Activated naive CD4-positive, alpha-beta T cell treated with anti-CD3 and anti-CD28 coated beads, Interleukin-2, amount 50 U/mL, for 16 hours (primary cell): ENCODE results near the gene PIK3R5.
"Not testable (repeated sequence)": the region's sequence is repeated elsewhere in the genome, so short reads cannot be mapped to it uniquely, and the experiment has no call there.

ENCODE experiments used
- DNase-seq: peaks from one replicate; pipeline ENCODE4 v3.0.0-alpha.2; 2020

Gene PIK3R5, protein sequence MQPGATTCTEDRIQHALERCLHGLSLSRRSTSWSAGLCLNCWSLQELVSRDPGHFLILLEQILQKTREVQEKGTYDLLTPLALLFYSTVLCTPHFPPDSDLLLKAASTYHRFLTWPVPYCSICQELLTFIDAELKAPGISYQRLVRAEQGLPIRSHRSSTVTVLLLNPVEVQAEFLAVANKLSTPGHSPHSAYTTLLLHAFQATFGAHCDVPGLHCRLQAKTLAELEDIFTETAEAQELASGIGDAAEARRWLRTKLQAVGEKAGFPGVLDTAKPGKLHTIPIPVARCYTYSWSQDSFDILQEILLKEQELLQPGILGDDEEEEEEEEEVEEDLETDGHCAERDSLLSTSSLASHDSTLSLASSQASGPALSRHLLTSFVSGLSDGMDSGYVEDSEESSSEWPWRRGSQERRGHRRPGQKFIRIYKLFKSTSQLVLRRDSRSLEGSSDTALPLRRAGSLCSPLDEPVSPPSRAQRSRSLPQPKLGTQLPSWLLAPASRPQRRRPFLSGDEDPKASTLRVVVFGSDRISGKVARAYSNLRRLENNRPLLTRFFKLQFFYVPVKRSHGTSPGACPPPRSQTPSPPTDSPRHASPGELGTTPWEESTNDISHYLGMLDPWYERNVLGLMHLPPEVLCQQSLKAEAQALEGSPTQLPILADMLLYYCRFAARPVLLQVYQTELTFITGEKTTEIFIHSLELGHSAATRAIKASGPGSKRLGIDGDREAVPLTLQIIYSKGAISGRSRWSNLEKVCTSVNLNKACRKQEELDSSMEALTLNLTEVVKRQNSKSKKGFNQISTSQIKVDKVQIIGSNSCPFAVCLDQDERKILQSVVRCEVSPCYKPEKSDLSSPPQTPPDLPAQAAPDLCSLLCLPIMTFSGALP

DNA sequence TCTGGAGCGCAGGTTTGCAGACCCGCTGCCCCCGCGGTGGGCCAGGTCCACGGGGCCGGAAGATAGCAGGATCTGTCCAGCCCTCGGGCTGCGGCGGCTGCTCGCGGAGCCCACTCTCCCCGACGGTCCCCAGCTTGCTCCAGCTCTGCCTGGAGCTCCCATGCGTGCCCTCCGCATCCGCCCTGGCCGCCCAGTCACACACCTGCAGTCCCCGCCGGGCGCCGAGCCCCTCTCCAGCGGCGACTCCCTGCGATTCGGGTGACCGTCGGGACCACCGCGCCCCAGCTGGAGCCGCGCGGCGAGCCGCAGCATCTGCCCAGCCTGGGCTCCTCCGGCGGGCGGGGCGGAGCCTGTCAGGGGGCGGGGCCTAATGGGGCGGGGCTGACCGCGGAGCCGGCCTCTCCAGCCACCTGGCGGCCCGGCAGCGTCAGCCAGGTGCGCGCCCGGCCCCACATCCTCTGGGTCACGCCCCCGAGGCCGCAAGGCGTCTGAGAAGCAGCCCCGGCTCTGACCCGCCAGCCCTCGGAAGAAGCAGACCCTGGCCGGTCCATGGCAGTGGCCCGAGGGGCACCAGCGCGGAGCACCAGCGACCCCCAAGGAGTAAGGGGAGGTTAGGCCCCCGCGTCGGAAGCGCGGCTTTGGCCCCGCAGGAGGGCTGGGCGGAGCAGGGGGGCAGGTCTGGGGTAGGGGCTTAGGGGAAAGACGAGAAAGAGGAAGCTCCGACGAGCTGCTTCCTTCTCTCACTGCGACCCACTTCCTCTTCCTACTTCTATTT lies at the start of gene PIK3R5:
TSS of gene PIK3R5 (minus strand) at position 314 of the 775 bp plus-strand sequence. CDS start 54,213 bp downstream, outside the sequence.
- DNase-seq: peak; percentile 75

DNA sequence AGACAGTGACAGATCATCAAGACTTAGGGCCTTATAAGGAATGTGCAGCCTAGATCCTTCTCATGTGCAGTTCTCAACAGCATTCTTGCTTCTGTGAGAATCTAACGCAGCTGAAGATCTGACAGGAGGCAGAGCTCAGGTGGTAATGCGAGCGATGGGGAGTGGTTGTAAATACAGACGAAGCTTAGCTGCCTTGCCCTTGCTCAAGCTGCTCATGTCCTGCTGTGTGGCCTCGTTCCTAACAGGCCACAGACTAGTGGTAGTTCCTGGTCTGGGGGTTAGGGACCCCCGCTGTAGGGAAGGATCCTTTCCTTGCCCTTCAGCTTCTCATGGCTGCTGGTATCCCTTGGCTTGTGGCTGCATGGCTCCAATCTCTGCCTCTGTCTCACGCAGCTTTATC lies 45.5 kb upstream of the PIK3R5 start:
- DNase-seq: no peak

DNA sequence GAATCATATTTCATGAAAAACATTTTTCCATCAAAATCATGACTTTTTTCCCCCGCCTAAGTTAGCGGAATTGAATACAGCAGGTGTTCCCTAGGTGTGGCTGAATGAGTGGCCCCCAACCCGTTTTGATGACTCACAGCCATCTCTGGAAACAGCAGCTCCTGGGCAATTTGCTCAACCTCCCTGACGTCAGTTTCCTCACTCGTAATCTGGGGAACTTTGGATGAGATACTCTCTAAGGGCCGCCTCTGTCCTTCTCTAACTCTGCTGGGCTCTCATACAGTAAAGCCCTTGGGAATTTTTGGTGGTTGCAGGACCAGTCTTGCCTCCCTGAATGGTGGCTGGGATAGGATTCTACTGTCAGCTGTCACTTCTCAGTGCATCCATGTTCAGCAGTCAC lies 44.2 kb upstream of the PIK3R5 start:
- no peak for DNase-seq

DNA sequence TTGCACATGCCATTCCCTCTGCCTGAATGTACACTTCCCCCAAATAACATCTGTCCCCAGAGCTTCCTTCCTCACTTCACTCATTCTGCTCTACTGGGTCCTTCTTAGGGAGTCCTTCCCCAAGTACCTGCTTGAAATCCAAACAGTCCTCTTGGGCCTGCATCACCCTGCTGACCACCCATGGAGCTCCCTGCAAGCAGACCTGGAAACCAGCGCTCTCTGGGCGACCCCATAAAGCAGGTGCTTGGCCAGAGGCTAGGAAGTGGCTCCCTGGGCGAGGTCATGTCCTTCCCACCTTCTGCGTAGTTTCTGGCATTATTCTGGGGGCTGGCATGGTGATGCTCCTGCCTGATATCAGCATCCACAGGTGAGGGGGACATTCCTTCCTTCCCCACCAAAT lies 43.6 kb upstream of the PIK3R5 start:
- no peak for DNase-seq

DNA sequence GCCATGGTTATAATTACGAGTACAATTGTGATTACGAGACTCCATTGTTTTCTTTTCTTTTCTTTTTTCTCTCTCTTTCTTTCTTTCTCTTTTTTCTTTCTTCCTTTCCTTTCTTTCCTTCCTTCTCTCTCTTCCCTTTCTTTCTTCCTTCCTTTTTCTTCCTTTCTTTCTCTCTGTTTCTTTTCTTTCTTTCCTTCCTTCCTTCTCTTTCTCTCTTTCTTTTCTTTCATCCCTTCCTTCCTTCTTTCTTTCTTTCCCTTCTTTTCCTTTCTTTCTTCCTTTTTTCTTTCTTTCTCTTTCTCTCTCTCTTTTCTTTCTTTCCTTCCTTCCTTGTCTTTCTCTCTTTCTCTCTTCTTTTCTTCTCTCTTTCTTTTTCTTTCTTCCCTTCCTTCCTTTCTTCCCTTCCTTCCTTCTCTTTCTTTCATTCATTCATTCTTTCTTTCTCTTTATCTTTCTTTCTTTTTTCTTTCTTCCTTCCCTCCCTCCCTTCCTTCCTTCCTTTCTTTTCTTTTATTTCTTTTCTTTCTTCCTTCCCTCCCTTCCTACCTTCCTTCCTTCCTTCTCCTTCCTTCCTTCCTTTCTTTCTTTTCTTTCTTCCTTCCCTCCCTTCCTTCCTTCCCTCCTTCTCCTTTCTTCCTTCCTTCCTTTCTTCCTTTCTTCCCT lies 41.7 kb upstream of the PIK3R5 start:
- DNase-seq: no peak

DNA sequence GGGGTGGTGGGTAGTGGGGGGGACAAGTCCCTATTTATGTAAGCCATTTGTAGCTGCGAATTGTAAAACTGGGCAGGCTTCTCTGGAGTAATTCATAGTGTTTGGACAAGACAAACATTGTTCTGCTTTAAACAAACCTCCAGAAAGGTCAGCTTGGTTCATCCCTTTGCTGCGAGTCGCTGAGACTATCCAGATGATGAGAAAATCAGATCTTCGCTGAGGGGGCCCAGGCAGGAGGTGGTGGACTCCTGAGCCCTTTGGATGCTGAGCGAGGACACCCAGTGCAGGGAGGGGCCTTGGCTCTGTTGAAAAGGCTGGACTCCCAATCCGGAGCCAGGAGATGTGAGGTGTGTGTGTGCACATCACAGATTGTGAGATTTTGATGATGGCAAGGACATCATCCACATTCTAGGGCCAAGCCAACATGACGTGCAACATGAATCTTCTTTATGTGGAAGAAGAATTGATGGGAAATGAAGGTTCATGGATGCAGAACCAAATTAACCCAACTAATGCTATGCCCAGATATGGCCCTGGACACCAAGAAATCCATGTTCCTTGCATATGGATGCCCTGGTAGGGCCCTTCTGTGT lies 40.8 kb upstream of the PIK3R5 start:
- no peak for DNase-seq

DNA sequence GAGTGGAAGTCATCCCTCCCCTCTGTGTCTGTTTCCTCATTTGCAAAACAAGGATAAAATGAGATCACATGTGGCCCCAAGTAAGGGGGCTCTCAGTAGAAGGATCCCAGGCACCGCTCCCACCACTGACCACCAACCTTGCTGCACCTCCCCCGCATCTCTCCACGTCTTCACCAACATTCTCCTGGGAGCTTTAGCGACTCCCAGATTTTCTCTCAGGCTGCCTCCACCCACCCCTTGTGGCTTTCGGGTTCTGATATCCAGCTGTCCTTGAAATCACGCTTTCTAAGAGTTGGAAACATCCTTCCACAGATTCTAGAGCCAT lies 39.4 kb upstream of the PIK3R5 start:
- no peak for DNase-seq

DNA sequence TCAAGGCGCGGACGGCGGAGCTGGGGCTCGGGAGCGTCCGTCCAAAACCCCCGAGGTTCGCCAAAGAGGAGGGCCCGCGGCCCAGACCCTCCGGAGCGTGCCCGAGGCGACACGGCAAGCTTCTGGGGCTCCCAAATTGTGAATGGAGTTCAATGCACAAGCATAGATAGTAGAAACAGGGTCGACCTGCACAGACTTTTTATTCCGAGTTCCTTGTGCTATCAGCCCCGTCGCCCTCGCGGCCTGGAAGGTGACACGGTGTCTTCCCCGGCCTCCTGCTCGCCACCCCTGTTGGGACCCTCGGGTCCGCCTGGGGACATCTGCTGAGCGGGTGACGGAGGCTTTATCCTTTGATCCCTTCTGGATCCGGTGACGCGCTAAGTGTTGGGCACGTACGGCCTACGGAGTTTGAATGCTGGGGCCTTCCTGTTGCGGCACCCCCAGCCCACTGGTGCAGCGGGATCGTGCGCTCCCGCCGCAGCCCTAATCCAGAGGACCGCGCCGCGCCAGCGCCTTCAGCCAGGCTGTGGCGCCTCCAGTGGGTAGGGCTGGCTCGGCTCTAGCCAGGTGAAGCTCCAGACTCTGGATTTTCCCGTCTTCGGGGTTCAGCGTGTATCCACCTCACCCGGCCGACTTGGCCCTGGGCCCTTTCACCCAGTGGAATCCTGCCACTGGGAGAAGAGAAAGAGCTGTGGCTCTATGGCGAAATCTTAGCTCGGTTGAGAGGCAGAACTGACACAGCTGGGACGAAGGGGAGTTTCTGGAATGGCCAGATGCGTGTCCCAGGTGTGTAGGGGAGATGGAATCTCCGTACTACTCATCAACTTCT lies 38.8 kb upstream of the PIK3R5 start:
- no peak for DNase-seq

DNA sequence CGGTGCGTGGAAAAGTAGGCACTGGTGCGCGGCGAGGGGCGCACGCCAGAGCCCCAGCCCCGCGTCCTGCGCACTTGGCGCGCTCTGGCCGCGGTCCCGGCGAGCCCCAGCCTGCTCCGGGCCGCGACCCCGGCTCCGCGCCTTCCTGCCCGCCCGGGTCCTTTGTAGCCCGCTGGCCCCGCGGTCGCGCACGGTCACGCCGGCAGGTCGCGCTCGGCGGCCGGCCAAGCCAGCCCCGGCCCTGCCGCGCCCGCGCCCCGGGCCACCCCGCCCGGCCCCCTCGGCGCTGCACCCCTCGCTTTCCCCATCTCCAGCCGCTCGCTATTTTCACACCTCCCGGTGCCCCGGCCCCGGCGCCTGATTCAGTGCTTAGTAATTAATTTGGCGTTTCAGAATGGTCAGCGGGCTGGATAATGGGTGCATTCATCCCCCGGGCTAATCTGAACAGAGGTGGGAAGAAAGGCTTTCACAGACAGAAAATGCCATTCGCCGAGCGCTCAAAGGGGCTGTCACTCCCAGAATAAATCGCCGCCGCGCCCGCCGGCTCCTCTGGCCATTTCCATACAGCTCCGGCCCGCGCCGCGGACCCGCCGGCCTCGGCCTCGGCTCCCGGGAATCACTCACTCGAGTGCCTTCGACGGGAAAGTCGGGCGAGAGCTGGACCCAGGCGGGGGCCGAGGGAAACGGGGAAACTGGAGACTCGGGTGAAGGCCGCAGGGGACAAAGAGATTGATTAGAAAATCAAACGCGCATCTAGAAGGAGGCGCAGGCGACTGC lies 38.0 kb upstream of the PIK3R5 start:
- no peak for DNase-seq

DNA sequence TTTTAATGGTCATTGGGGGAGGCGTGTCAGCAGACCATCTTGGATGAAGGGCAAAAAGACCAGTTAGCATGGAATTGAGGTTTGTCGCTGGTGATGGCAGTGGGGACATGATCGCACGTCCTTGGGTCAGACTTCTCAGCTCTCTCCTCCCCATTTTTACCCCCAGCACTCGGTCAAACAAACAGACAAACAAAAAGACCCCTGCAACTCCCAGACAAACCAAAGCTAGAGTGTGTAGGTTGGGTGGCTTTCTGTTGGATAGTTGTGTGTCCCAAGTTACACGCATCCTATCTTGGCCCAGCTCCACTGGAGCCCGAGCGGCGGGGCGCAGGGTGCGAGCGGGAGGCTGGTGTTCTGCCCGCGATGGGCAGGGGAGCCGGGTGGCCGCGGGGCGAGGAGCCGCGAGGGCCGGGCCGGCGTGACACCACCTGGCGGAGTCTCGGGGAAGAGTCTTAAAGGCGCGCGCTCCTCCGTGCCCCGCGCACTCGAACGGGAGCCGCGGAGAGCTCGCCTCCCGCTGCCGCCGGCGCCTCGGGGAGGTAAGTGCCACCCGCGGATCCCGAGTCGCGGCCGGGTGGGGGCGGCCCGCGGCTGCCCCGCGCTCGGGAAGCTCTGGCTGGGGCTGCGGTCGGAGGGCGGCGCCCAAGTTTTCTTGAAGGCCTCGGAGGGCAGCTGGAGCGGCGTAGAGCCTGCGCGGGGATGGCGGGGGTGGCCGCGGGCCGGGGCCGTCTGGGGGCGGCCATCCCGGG lies 37.3 kb upstream of the PIK3R5 start:
- peak; percentile 41 for DNase-seq

DNA sequence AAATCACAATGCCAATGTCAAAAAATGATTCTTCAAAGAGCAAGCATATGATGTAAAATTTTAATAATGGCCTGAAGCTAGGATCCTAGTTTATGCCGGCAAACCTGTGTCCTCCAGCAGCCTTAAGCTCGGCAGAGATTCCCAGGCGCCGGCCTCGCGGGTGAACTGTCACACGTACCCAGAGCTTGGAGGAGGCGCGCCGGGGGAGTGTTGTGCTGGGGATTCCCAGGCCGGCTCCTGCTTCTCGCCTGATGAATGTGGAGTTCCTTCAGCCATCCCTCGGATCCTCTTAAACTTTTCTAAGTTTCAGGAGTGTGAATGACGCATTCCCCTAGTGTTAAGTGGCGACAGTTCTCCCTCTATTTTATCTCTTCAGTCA lies 36.7 kb upstream of the PIK3R5 start:
- no peak for DNase-seq

DNA sequence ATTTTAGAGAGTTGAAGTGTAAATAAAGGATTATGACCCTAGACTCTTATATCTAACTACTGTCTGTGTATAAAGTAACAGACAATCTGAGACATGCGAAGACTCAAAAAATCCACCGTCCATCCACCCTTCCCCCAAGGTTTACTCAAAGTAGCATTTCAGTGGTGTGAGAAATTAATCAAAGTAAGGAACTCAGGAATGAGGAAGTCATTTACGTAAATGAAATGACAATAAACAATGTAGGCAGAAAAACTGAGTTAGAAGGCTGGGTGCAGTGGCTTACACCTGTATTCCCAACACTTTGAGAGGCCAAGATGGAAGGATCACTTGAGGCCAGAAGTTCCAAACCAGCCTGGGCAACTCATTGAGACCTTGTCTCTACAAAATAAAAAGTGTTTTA lies 36.1 kb upstream of the PIK3R5 start:
- DNase-seq: no peak

DNA sequence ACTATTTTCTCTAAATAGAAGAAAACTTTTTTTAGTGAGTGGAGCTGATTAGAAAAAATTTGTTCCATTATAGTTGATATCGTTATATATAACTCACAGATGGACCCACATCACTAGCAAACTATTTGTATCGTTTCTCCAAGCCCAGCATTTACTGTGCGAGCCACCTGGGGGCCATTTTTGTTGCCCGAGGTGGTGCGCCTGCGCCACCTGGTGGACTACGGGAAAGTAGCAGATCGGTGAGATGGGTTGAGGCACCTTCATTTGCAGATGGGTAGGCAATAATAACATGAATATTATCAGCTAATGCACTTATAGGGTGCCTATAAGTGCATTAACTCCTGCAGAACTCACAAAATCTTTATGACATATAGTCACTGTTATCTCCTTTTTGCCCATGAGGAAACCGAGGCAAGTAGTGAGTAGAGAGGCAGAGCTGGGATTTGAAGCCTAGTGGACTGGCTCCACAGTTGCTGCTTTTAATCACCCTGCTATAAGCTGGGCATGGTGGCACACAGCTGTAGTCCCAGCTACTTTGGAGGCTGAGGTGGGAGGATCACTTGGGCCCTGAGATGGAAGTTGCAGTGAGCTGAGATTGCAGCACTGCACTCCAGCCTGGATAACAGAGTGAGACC lies 32.6 kb upstream of the PIK3R5 start:
- peak; percentile 80 for DNase-seq

DNA sequence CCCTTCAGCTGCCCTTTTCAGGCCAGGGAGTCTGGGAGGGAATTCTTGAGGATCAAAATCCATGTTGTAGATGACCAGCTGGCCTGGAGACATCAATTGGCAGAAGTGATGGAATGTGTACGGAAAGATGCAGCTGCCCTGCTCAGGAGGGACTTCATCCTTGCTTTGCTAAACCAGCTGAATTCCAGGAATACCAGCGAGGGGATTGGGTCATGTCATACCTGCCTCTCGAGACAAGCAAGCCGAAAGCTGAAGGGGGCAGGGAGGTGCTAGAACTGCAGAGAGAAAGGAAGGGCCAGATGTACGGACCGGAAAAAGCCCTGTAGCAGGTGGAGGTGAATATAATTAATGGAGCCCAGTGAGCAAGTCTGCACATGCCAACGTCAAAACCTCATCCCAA lies 30.2 kb upstream of the PIK3R5 start:
- DNase-seq: no peak

DNA sequence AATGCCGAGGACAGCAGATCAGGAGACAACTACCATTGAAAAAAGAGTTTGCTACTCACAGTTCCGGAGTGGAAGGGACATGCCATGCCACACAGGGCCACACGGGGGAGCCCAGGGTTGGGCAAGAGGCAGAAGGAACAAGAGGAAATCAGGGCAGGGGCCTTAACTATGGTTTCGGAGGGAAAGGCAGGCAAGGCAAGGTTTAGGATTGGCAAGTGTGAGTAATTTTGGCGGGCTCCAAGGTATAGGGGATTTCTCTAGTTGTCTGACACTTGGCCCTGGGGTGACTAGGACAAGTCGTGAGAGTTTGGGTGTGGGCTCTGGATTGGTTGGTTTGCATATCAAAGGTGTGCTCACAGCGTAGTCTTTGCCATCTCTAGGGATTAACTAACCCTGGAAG lies 28.8 kb upstream of the PIK3R5 start:
- DNase-seq: peak; percentile 73

DNA sequence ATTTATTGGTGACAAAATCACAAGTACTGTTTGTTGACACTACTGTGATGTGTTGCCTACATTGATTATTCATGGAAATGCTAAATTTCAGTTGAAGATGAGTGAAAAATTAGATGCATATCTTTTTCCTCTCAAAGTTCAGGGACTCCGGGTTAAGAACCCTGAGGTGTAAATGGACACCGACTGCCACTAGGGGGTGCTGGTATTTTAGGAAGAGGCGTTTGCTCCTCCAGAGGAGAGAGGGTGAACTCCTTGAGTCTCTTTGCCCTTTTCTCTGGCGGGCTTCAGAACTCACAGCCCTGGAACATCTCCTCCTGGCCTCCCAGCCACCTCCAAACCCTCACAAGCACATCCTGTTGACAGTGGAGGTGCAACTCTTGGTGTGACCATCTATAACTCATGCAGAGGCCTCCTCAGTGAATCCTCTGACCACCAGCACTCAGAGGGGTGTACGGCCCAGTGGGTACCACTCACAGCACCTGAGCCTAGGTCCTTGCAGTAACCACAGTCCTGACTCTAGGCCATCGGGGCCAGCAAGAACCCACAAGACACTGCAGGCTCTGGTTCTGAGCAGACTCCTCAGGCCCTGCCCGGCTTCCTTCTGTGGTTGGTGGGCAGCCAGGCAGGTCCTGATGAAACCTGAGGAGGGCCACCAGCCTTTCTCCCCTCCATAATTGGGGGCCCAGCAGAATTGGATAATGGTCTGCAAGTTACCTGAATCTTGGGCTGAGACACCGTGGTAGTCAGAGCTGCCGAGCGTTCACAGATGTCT lies 26.2 kb upstream of the PIK3R5 start:
- peak; percentile 70 for DNase-seq

DNA sequence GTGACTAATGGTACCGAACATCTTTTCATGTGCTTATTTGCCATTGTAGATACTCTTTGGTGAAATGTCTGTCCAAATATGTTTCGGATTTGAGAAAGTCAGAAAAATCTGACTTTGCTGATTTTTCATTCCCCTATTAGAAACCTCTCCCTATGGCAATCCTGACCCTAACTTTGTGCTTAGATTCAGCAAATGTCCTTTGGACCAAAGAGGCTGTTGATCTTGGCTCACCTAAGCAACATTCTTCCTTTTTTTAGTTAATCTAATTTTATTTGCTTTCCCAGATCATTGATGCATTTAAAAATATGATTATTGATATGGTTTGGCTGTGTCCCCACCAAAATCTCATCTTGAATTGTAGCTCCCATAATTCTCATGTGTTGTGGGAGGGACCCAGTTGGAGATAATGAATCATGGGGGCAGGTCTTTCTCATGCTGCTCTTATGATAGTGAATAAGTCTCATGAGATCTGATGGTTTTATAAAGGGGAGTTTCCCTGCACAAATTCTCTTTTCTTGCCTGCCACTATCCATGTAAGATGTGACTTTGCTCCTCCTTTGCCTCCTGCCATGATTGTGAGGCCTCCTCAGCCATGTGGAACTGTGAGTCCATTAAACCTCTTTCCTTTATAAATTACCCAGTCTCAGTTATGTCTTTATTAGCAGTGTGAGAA lies 22.9 kb upstream of the PIK3R5 start:
- DNase-seq: not testable (repeated sequence)

DNA sequence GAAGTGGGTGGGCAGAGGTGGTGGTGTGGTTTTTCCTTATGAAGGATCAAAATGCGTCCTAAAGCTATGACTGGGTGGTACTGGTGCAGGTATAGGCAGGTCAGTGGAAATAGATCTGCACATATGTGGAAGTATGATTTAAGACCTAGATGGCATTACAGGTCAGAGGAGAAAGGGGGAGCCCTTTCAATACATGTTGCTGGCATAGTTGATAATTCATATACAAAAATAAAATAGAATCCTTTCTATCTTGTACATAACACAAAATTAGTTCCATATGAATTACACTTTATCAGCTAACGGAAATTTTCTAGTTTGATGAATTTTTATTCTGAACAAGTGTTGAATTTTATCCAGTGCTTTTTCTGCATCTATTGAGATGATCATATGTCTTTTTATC lies 20.8 kb upstream of the PIK3R5 start:
- DNase-seq: no peak
